GM23338 (cell line): ENCODE measurements around the gene CADPS. TPM values are rescaled to one million over a fixed set of nuclear protein-coding genes. Genes with fewer than 3 reads are reported as not detected.

ENCODE experiments used
- ATAC-seq: fragments of 200-7000 bp; cut with Tn5 transposase; 3 replicates; pipeline ENCODE4 v1.9.1; 2020
- DNase-seq: peaks from one replicate; pipeline ENCODE4 v3.0.0-alpha.2; 2015; ENCODE audit warnings: low spot score
- H2AFZ ChIP-seq: fragments of 200-600 bp; sonication (generic); 2 replicates; pipeline ENCODE4 v1.8.0; 2016; ENCODE audit warnings: antibody characterized with exemption, mild to moderate bottlenecking, moderate library complexity
- H3F3A ChIP-seq: fragments of 200-600 bp; sonication (generic); replicated peaks from 2 replicates; pipeline ENCODE4 v1.8.0; 2017; ENCODE audit warnings: antibody characterized with exemption, mixed run types, low read depth
- H3K27ac ChIP-seq: fragments of 200-600 bp; sonication (generic); 2 replicates; pipeline ENCODE4 v1.6.1; 2016; ENCODE audit warnings: low read depth
- H3K27me3 ChIP-seq: fragments of 200-600 bp; sonication (generic); 2 replicates; pipeline ENCODE4 v1.8.0; 2016; ENCODE audit warnings: mild to moderate bottlenecking, mixed run types, moderate library complexity; ENCODE audit not compliant: insufficient read depth
- H3K36me3 ChIP-seq: fragments of 200-600 bp; sonication (generic); 2 replicates; pipeline ENCODE4 v1.8.0; 2016; ENCODE audit warnings: mild to moderate bottlenecking; ENCODE audit not compliant: insufficient read depth
- H3K4me1 ChIP-seq: fragments of 200-600 bp; sonication (generic); 2 replicates; pipeline ENCODE4 v1.8.0; 2016; ENCODE audit warnings: mild to moderate bottlenecking, moderate library complexity; ENCODE audit not compliant: insufficient read depth
- H3K4me2 ChIP-seq: fragments of 200-600 bp; sonication (generic); 2 replicates; pipeline ENCODE4 v1.7.1; 2017; ENCODE audit warnings: mixed run types
- H3K4me3 ChIP-seq: fragments of 200-600 bp; sonication (generic); 2 replicates; pipeline ENCODE4 v1.6.1; 2016; ENCODE audit warnings: mixed run types
- H3K79me2 ChIP-seq: fragments of 200-600 bp; sonication (generic); replicated peaks from 2 replicates; pipeline ENCODE4 v1.8.0; 2017; ENCODE audit warnings: mild to moderate bottlenecking; ENCODE audit not compliant: insufficient read depth
- H3K9me2 ChIP-seq: fragments of 200-600 bp; sonication (generic); 2 replicates; pipeline ENCODE4 v1.8.0; 2017; ENCODE audit not compliant: insufficient read depth
- H4K20me1 ChIP-seq: fragments of 200-600 bp; sonication (generic); replicated peaks from 2 replicates; pipeline ENCODE4 v1.8.0; 2017; ENCODE audit warnings: mild to moderate bottlenecking; ENCODE audit not compliant: insufficient read depth
- H3K27ac Mint-ChIP-seq: 2 replicates; pipeline ENCODE4 v1.8.0; 2020; ENCODE audit warnings: inconsistent platforms, mild to moderate bottlenecking, moderate library complexity, mixed read lengths
- H3K27me3 Mint-ChIP-seq: 3 replicates; pipeline ENCODE4 v1.8.0; 2022; ENCODE audit warnings: low read depth, mild to moderate bottlenecking, moderate library complexity, mixed read lengths, inconsistent platforms; ENCODE audit not compliant: insufficient read depth, poor library complexity
- H3K36me3 Mint-ChIP-seq: 3 replicates; pipeline ENCODE4 v1.8.0; 2021; ENCODE audit warnings: low read depth, mild to moderate bottlenecking, inconsistent platforms, moderate library complexity, mixed read lengths
- H3K4me1 Mint-ChIP-seq: 3 replicates; pipeline ENCODE4 v1.8.0; 2020; ENCODE audit warnings: mild to moderate bottlenecking, inconsistent platforms, mixed read lengths
- H3K4me3 Mint-ChIP-seq: 3 replicates; pipeline ENCODE4 v1.8.0; 2021; ENCODE audit warnings: moderate library complexity, mild to moderate bottlenecking, inconsistent platforms, mixed read lengths
- H3K9me3 Mint-ChIP-seq: 3 replicates; pipeline ENCODE4 v1.8.0; 2020; ENCODE audit warnings: moderate library complexity, mild to moderate bottlenecking, inconsistent platforms, mixed read lengths
- CREB1 ChIP-seq: fragments of 250-450 bp; sonication (Bioruptor Pico); IDR thresholded peaks from 2 replicates; pipeline ENCODE4 v1.5.0; 2020; ENCODE audit warnings: low read depth, mild to moderate bottlenecking, moderate library complexity
- CTCF ChIP-seq, 2 experiments: fragments of 200-600 bp in 1 of 2; sonication (generic) in 1 of 2; conservative IDR thresholded peaks; 2 replicates each; pipeline versions ENCODE4 v1.5.1 to v1.6.1; 2016 to 2017; ENCODE audit warnings: antibody characterized with exemption in 2 of 2, low read depth in 2 of 2, mild to moderate bottlenecking in 2 of 2, moderate library complexity in 1 of 2
- EZH2phosphoT487 ChIP-seq: fragments of 200-600 bp; sonication (generic); IDR thresholded peaks from one replicate; pipeline ENCODE4 v1.8.1; 2018; ENCODE audit warnings: antibody characterized with exemption; ENCODE audit not compliant: unreplicated experiment
- POLR2AphosphoS5 ChIP-seq: IDR thresholded peaks from 2 replicates; pipeline ENCODE4 v1.6.1; 2016; ENCODE audit warnings: antibody characterized with exemption, low read depth
- REST ChIP-seq: IDR thresholded peaks from one replicate; pipeline ENCODE4 v1.6.1; 2018; ENCODE audit warnings: antibody characterized with exemption; ENCODE audit not compliant: unreplicated experiment
- ZNF331 ChIP-seq: fragments of 250-450 bp; sonication (Bioruptor Pico); IDR thresholded peaks from 2 replicates; pipeline ENCODE4 v1.5.0; 2020; ENCODE audit warnings: low read depth, mild to moderate bottlenecking, moderate library complexity
- ZNF462 ChIP-seq: fragments of 250-450 bp; sonication (Bioruptor Pico); IDR thresholded peaks from 2 replicates; pipeline ENCODE4 v1.5.0; 2020; ENCODE audit warnings: mild to moderate bottlenecking, moderate library complexity
- long read RNA-seq: library from polyadenylated mRNA; unstranded; transcript quantifications from one replicate; pipeline ENCODE4 v2.0.0, GENCODE V29; 2020; ENCODE audit not compliant: unreplicated experiment
- polyA plus RNA-seq: library from polyadenylated mRNA; unstranded; fragments of >200 nt; fragmentation: Nextera tagmentation; extraction: Ambion mirVana; gene quantifications from 2 replicates; pipeline ENCODE4 v1.2.1, GENCODE V29; 2016
- total RNA-seq: library from RNA; depleted of rRNA; stranded (reverse); fragments of >200 nt; shearing (Covaris generic); gene quantifications from 2 replicates; pipeline ENCODE4 v1.2.3, GENCODE V29; 2014; rRNA removed

The CADPS gene
- 16.4 and 22.0 TPM in 2 replicates for total RNA-seq
- polyA plus RNA-seq: 9.5 and 14.7 TPM in 2 replicates
- long read RNA-seq, partial matches to known transcripts: 0 of 2 reads
- long read RNA-seq, other reads (novel, unspliced or antisense): 2 of 2 reads

GRCh38 chr3:62874711-62875557 is at the start of gene CADPS:
CADPS (minus strand) TSS chr3:62875416; CDS start chr3:62875029, 387 bp downstream.
- peak; percentile 6 for ATAC-seq
- Mint-ChIP-seq H3K27ac (no peak within 1 kb of the TSS; the same call in 1 of the 2 replicates), H3K4me1 (peaks cover 13% of the 10 kb centered on the region), H3K4me3 (peak within 1 kb of the TSS; percentile 91), H3K36me3 (no peaks in the 10 kb centered on the region), H3K9me3 (no peaks in the 10 kb centered on the region; the same call in 2 of the 3 replicates), H3K27me3 (peaks cover 9% of the 10 kb centered on the region)
- Histone ChIP-seq H3K36me3 (no peaks in the 10 kb centered on the region), H3K27me3 (no peaks in the 10 kb centered on the region), H3K4me2 (peak within 1 kb of the TSS; percentile 83), H3K79me2 (peaks cover 19% of the 10 kb centered on the region; the same call in 1 of the 2 replicates), H3F3A (no peaks in the 10 kb centered on the region), H3K9me2 (no peaks in the 10 kb centered on the region), H3K4me1 (peaks cover 13% of the 10 kb centered on the region), H3K4me3 (peak within 1 kb of the TSS; percentile 82), H4K20me1 (no peaks in the 10 kb centered on the region), H3K27ac (0 out of 2 replicates have a peak within 1 kb of the TSS, but pooled peaks have one; percentile 22), H2AFZ (peak within 1 kb of the TSS; percentile 41)
- peak; percentile 55; the same call in 1 of the 2 replicates for TF ChIP-seq POLR2AphosphoS5
- peak; percentile 42 for TF ChIP-seq REST
- no peak for TF ChIP-seq CTCF (conservative IDR thresholded peaks at IDR 0.05; ENCODE audit: low read depth in 2 of 2)
- peak; percentile 78 for DNase-seq

- no peak overlapping the region for H3K4me3 Mint-ChIP-seq
- no peaks in the 10 kb centered on the region for H4K20me1 ChIP-seq
- ATAC-seq (no peak), DNase-seq (no peak)
- H3K4me3 ChIP-seq: no peak overlapping the region
- H3K4me1 Mint-ChIP-seq: peaks cover 30% of the 10 kb centered on the region
- no peaks in the 10 kb centered on the region for H3K36me3 ChIP-seq
- no peaks in the 10 kb centered on the region; the same call in 1 of the 2 replicates for H3K9me2 ChIP-seq
- no peaks in the 10 kb centered on the region for H3K79me2 ChIP-seq
- H3K4me1 ChIP-seq: peaks cover 14% of the 10 kb centered on the region
- no peak overlapping the region for H2AFZ ChIP-seq
- no peak overlapping the region for H3K27ac Mint-ChIP-seq
- no peaks in the 10 kb centered on the region for H3F3A ChIP-seq
- no peaks in the 10 kb centered on the region for H3K36me3 Mint-ChIP-seq
- no peaks in the 10 kb centered on the region for H3K27me3 ChIP-seq
- peaks cover 3% of the 10 kb centered on the region for H3K27me3 Mint-ChIP-seq
- H3K4me2 ChIP-seq: no peak overlapping the region
- H3K9me3 Mint-ChIP-seq: no peaks in the 10 kb centered on the region
- H3K27ac ChIP-seq: no peak overlapping the region
- TF ChIP-seq ZNF331 (CRISPR knock-in tag) (no peak), CREB1 (CRISPR knock-in tag) (no peak), EZH2phosphoT487 (no peak), ZNF462 (no peak)
Observed at GRCh38 chr3:62923066-62923465, 47.9 kb upstream of the CADPS start.
